Activated CD4-positive, alpha-beta T cell treated with anti-CD3 and anti-CD28 coated beads, Interleukin-2, amount 50 U/mL, for 1 hour (primary cell): ENCODE measurements around the gene SDHD.
A peak's percentile ranks its signal among the peaks of the same experiment; 100 is the strongest.
"Not testable (repeated sequence)": the region's sequence is repeated elsewhere in the genome, so short reads cannot be mapped to it uniquely, and the experiment has no call there.

Experiments used
- DNase-seq: peaks from one replicate; pipeline ENCODE4 v3.0.0-alpha.2; 2020

Gene SDHD

DNA sequence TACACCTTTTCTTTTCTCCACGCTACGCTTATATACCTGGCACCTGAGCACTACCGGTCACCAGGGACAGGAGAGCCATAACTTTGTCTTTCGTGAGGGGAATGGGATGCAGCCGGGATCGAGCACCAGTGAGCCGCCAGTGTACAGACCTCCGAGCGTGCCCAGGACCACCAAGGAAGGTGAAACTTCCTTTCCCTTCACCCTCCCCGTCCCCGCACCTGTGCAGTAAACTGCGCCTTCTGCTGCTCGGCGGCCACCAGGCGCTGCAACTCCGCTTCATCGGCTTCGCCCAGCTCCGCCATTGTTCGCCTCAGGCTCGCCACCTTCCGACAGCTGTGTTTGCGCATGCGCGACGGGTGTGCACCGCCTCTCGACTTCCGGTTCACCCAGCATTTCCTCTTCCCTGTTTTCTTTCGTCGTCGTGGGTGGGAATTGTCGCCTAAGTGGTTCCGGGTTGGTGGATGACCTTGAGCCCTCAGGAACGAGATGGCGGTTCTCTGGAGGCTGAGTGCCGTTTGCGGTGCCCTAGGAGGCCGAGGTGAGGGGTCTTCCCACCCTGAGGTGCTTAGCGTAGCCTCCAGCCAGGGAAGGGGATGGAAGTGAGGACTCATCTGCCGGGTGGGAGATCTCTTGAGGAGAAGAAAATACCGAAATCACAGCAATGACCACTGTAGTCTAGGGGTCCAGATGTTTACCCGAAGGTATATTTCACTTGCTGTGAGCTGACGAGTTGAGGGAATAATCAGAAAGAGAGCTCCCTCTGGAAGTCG, at the start of gene SDHD, which contains the start of gene TIMM8B:
Gene SDHD (plus strand): TSS at position 452 of the 770 bp plus-strand sequence. CDS start 35 bp downstream, at position 487.
Gene TIMM8B (minus strand): TSS at position 335 of the 770 bp plus-strand sequence. CDS start 33 bp downstream, at position 302.
- DNase-seq, result peak; percentile 94

DNA sequence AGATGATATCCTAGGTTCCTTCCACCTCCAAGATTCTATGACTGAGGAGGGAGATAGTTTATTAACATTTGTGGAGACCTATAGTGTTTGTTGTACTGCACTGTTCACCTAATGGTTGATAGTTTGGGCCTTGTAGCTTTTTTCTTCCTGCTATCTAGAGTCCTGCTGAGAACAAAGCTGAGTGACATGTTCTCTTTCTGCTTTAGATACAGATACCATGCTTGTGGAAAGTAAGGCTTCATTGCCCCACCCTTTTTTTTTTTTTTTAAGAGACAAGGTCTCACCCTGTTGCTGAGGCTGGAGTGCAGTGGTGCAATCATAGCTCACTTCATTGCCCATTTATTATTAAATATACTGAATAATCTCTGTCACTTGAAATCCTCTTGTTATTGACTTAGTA, 49.1 kb upstream of the SDHD start:
- no peak for DNase-seq

DNA sequence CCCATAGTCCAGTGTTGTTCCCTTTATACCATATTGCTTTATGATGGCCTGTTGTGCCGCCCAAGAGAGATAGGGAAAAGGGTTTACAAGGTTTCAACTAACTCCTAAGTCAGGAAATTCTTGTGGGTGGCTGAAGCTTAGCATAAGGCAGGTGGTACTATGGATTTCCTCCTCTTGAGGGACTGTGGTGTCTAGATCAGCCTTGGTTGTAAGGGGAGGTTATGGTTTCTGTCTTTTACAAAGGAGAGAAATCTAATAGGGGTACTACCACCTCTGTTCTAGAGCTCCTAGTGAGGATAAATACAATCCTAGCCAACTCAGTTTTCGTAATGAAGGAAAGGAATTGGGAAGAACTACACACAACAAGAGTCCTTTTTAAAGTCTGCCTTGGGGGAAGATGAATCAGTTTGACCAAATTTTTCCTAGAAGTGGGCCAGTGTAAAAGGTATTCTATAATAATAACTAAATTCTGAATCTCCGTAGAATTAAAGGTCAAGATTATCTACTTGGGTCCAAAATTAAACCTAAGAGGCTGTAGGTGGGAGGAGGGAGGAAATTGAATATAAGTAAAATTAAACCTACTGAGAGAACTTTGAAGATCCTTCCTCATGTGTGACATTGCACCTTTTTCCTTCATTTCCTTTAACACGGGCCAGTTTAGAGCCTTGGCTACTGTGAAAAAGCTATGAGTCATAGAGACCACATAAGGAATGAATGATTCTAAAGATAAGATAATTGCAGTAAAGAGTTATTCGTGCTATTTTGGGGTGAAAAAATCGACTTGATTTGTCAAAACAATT, 44.3 kb upstream of the SDHD start:
- no peak for DNase-seq

DNA sequence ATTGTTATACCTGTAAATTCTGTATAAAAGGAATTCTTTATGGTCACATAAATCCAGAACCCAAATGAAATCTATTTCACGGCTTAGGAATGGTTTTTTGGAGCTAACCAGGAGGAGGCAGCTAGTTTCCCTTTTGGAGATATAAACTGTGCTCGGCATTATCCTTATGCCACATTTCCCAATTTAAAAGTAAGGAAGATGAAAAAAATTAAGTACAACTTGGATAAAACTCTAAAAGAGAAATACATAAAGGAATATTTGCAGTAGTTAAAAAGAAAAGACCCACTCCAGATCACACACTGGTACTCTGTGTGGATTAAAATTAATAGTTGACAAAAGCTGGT, 43.7 kb upstream of the SDHD start:
- DNase-seq, result no peak

DNA sequence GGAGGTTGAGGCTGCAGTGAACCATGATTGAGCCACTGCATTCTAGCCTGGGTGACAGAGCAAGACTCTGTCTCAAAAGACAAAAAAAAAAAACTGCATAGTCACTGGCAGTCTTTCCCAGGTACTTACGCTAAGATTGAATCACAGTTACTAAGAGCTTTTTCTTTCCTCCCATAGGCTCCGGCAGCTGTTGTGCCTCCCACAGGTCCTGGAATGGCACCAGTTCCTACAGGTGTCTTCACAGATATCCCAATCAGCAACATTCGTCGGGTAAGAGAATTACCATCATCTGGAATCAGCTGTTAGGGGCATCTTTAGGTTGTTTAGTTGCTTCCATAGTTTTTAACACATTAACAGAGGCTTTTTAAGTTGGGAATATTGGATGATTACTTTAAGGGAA, 41.7 kb upstream of the SDHD start:
- DNase-seq, result no peak

DNA sequence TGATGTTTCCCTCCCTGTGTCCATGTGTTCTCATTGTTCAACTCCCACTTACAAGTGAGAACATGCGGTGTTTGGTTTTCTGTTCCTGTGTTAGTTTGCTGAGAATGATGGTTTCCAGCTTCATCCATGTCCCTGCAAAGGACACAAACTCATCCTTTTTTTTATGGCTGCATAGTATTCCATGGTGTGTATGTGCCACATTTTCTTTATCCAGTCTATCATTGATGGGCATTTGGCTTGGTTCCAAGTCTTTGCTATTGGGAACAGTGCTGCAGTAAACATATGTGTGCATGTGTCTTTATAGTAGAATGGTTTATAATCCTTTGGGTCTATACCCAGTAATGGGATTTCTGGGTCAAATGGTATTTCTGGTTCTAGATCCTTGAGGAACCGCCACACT, 40.0 kb upstream of the SDHD start:
- DNase-seq, result not testable (repeated sequence)

DNA sequence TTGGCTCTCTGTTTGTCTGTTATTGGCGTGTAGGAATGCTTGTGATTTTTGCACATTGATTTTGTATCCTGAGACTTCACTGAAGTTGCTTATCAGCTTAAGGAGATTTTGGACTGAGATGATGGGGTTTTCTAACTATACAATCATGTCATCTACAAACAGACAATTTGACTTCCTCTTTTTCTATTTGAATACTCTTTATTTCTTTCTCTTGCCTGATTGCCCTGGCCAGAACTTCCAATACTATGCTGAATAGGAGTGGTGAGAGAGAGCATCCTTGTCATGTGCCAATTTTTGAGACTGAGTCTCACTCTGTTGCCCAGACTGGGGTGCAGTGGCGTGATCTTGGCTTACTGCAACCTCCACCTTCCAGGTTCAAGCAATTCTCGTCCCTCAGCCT, 38.4 kb upstream of the SDHD start:
- not testable (repeated sequence) for DNase-seq

DNA sequence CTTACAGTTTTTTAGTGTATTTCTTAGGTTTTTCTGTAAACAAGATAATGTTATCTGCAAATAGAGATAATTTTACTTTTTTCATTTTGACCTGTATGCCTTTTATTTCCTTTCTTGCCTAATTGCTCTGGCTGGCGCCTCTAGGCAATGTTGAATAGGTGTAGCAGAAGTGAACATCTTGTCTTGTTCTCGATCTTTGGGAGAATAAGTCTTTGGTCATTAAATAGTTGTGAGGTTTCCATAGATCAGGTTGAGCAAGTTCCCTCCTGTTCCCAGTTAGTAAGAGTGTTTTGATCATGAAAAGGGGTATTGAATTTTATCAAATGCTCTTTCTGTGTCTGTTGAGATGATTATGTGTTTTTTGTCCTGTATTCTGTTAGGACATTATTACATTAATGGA, 36.9 kb upstream of the SDHD start:
- DNase-seq, result no peak

DNA sequence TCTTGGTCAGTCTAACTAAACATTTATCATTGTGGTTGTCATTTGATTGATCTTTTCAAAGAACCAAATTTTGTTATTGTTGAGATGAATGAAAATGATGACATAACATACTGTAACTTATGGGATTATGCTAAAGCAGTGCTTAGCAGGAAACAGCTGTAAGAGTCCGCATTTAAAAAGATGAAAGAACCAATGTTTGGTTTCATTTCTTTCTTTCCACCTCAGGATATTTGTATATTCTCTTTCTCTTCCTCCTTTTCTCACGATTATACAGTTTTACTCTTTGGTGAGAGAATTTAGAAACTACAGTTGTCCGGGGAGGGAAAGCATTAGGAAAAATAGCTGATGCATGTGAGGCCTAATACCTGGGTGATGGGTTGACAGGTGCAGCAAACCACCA, 36.0 kb upstream of the SDHD start:
- no peak for DNase-seq

DNA sequence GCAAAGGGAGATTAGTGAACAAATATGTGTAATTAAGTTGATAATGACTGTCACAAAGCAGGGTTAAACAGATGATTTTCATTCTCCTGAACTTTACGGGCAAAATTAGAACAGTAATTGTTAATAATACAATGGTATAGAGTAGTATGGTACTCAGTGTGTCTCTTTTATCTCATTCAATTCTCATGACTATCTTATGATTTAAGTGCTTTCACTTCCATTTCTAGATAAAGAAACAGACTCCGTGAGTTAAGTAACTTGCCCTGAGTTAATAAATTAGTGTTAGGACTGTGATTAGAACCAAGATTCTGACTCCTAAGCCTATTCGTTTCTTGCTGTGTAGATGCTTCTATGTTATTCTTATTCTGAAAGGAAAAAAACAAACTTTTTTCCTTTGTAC, 34.9 kb upstream of the SDHD start:
- no peak for DNase-seq

DNA sequence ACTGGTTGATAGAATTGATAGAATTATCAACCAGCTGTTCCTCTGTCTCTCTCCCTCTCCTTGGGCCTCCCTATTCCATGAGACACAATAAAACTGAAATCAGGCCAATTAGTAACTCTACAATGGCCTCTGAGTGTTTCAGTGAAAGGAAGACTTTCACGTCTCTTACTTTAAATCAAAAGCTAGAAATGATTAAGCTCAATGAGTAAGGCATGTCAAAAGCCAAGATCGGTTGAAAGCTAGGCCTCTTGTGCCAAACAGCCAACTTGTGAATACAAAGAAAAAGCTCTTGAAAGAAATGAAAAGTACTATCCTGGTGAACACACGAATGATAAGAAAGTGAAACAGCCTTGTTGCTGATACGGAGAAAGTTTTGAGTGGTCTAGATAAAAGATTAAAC, 29.5 kb upstream of the SDHD start:
- no peak for DNase-seq

DNA sequence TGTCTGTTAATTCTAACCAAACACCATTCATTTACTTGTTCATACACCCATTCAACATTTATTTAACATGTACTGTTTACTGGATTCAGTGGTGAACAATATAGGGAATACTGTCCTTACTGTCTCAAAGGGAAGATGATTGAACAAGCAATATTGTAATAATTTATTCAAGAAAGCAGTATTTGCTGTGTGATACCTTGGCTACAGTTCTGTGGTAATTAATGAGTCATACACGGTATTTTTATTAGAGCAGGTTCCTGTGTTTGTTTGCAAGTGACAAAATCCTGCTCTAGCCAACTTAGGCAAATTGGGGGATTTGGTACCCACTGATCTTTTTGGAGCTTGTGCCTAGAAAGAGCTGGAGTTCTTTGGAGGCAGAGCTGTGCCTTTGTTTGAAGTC, 28.6 kb upstream of the SDHD start:
- no peak for DNase-seq

DNA sequence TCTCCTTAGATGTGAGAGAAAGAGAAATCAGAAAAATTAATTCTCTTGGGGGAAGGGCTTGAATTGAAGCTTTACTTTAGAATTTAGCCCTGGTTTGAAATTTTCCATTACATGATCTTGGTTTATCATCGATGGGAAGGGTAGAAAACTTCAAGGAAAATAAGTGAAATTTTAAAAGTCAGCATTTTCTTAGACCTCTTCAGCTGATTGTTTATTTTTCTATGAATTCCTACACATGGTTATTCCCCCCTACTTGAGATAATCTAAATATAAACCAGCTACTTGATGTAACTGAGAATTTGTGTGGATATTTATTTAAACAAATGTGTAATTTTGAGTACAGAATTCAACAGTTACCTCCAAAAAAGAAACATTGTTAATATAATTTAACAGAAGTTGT, 23.8 kb upstream of the SDHD start:
- no peak for DNase-seq

DNA sequence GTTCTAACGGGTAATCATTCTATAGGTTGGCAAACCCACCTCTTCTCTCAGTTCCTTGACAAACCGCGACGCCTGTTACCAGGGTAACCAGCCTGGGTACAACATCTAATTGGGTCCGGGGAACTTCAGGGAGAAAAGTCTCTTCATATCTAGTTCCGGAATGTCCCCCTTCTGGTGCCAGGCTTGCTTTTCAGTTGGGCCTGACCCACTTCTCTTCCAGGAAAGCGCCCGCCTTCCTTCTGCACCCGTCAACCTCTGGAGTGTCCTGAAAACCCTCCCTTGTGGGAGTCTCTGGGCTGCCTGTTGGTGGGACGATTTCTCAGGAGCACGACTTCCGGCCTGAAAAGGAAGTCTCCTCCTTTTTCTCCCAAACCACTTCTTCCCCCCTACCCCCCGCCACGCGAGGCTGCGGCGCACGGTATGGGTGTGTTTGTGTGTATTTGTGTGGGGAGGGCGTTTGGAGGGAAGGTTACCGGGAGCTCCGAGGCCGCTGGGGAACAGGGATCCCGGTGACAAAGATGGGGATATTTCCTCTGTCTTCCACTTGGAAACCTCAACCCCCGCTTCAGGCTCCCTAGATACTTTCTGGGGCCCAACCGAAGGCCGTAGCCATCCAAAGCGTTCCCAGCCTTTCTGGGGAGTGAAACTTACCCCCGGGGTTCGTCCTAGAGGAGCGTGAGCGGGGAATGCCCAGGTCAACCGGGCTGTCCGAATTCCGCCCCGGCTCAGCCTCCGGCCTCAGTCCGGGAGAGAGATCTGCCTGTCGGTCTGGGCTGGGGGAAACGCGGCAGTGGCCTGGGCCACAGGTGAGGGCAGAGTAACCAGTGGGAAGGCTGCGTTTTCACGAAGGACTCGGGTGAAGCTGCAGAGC, 12.5 kb upstream of the SDHD start, which contains the start of the genes NKAPD1 and PIH1D2:
Gene NKAPD1 (plus strand): TSS at position 359 of the 871 bp plus-strand sequence. CDS start 1,276 bp downstream, outside the sequence.
Gene PIH1D2 (minus strand): TSS at position 77 of the 871 bp plus-strand sequence. CDS start 843 bp downstream, outside the sequence.
- DNase-seq, result peak; percentile 73

DNA sequence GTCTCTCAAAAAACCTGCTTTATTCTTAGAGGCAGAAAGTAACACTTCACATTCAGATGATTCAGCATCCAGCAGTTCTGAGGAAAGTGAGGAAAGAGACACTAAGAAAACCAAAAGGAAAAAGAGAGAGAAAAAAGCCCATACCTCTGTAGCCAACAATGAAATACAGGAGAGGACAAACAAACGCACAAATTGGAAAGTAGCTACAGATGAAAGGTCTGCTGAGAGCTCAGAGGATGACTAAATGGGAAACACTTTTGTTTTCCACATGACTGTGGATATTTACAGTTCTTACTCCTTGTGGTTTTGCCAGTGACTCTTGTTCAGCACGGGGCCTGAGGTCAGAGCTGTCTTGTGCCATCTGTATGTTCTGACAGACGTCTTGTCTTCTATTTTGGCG, 3.9 kb upstream of the SDHD start:
- no peak for DNase-seq

DNA sequence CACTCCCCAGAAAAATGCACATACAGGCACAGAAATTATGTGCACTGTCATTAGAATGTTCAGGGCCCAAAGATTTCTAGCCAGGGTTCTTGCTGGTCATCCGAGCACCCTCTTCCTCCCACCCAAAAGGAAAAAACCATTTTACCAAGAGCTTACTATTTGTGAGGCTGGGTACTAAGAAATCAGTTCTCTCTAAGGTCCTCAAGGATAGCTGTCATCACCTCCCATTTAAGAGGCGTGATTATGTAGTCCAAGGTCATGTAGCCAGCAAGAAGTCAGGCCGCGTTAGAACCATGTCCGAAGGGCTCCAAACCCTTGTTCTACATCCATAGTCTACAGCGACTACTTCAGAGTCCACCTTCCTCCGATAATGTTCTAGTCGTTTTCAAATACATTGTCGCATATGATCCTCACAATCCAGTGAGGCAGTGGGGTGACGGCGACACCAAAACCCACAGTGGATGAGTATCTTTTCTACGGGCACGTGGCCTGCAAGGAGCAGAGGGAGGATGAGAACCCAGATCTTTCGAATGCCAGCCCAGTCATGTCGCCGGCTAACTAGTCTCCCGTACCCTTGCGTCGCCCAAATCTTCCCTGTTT, 751 bp upstream of the SDHD start:
- DNase-seq, result peak; percentile 24

DNA sequence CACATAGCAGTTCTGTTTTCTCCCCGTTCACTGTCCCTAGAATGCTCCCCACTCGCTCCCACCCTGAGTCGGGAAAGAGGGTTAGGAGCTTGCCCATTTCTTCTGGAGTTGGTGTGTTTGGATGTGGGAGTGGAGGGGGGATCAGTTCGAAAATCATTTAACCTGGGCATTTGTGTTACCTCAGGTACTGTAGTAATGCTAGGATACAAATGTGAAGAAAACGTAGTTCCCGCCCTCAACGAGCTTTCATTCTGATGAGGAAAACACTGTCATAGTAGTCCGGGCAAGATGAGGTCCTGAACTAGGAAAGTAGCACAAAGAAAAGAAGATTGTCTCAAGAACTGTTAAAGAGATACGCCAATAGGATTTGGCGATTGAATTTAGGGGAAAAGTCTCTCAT, 539 bp downstream of the SDHD start:
- no peak for DNase-seq

DNA sequence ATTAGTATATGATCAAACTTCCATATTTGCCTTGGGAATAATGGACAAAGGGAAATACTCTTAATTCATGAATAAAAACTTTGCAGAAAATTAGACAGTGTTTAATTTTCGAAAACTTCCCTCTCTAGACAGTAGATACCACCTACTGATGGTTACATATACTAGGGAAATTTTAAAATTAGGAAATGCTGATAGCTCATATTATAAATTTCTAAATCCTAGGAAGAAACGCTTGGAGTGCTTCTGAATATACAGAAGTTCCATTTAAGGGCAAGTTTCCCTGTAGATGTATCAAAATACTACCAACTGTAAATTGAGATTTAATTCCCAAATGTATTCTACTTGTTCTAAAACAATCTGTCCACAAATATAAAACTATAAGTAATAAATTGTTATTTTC, 8.6 kb downstream of the SDHD start:
- DNase-seq, result not testable (repeated sequence)

DNA sequence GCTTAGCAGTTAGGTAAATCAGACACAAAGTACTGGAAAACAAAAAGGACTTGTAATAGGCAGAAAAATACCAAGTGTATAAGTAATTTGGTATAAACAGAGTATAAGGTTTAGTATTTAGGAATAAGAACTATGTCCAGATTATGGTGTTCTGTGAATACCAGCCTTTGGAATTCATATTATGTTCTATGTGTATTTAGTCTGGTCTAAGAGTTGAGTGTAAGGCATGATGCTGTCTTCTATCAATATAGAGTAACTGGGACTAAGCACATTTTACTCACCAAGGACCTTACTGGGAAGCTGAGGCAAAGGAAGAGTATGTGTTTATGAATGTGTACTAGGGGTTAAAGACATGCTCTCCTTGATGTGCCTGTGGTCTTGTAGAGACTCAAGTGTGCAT, 9.5 kb downstream of the SDHD start:
- no peak for DNase-seq

DNA sequence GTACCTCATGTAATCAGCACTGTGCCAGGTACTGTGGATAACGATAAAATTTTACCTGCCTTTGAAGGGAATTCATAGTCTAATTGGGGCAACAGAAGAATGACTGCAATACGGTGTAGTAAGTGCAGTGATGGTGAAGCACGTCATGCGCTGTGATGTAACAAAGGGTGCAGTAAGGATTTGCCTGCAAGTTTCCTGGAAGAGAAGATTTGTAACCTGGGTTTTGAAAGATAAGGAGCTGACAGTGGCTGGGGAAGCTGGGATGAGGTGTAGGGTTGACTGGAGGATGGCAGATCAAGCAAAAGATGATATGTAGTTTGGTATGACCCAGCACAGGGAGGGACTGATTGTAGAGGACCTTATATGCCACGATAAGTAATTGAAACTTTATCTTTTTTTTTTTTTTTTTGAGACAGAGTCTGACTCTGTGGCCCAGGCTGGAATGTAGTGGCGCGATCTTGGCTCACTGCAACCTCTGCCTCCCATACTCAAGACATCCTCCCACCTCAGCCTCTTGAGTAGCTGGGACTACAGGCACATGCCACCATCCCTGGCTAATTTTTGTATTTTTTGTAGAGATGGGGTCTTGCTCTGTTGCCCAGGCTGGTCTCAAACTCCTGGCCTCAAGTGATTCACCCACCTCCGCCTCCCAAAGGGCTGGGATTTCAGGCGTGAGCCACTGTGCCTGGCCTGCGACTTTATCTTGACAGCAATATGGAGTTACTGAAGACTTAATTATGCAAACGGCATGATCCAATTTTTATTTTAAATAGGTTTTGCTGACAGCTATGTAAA, 11.3 kb downstream of the SDHD start:
- DNase-seq, result no peak

DNA sequence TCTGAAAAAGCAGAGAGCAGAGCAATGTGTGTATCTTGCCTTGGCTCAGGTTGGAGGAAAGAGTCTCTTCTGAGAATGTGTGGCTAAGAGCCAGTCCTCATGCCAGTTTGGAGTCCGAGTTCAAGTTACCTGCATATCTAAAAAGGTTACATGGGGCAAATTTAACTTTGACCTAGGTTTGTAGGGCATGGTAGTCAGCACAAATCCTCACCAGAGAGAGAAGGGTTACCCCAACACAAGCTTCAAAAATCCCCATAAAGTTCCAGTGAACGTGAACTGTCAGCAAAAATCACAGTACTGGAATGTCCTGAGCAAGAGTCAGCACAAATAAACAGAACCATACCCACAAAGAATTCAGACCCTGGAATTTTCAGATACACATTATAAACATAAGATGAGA, 13.8 kb downstream of the SDHD start:
- DNase-seq, result no peak

DNA sequence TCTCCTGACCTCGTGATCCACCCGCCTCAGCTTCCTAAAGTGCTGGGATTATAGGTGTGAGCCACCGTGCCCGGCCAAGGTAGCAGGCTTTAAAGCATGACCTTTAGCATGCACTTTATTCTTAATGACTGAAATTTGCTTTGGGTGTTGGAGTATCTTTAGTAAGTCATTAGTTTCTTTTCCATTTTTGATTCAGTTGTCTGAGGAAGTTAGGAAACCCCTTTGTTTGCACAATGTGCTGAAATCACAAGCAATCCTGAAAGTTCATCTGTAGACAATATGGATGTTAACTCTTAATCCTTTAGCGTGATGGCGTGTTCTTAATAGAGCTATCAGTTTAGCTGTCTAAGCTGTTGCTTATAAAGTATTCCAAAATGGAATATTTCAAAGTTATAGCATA, 16.8 kb downstream of the SDHD start:
- no peak for DNase-seq
